Astrocyte of the cerebellum (primary cell): Measurements from ENCODE around the gene CCDC106.

Source experiments
- DNase-seq: peaks from one replicate; pipeline ENCODE4 v3.0.0-alpha.2; 2011; ENCODE audit warnings: low read depth
- H3K4me3 ChIP-seq: 2 replicates; pipeline ENCODE4 v1.5.1; 2011; ENCODE audit warnings: mild to moderate bottlenecking, low read depth, low read length, moderate library complexity
- CTCF ChIP-seq: IDR thresholded peaks from 2 replicates; pipeline ENCODE4 v1.5.1; 2012; ENCODE audit warnings: low read length, low read depth, moderate library complexity, mild to moderate bottlenecking; ENCODE audit errors: missing control alignments
- in situ Hi-C: cut with HindIII; loops from 2 replicates; pipeline ENCODE4 v1.10.0; 2017; ENCODE audit warnings: low sequenced_read_pairs

CCDC106 gene

GRCh38 chr19:55649268-55650125 lies 1.5 kb downstream of the CCDC106 start:
- H3K4me3 ChIP-seq = peak overlapping the region; percentile 76
- in situ Hi-C loops = no loop called here
- no peak for DNase-seq
- no peak for TF ChIP-seq CTCF

DNA sequence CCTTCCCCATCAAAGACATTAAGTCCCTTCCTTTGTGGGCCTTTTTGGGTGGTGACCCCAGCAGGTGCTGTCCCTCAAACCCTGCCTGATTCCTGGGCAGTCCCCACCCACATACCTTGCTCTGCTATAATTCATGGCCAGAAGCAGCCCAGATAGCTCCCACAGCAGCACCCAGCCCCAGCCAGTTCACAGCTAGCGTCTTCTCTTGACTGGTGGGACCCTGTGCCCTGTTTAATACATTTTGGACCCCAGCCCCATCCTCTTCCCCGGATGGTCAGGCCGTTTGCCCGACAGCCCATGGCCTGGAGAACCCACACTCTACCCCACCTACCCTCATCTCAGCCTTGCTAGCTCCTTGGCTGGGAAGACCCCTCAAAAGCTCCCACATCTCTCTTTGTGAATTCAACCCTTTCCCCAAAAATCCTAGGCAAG lies 2.1 kb downstream of the CCDC106 start:
- in situ Hi-C loops = no loop called here
- DNase-seq = no peak
- TF ChIP-seq CTCF = no peak
- no peak overlapping the region for H3K4me3 ChIP-seq

DNA sequence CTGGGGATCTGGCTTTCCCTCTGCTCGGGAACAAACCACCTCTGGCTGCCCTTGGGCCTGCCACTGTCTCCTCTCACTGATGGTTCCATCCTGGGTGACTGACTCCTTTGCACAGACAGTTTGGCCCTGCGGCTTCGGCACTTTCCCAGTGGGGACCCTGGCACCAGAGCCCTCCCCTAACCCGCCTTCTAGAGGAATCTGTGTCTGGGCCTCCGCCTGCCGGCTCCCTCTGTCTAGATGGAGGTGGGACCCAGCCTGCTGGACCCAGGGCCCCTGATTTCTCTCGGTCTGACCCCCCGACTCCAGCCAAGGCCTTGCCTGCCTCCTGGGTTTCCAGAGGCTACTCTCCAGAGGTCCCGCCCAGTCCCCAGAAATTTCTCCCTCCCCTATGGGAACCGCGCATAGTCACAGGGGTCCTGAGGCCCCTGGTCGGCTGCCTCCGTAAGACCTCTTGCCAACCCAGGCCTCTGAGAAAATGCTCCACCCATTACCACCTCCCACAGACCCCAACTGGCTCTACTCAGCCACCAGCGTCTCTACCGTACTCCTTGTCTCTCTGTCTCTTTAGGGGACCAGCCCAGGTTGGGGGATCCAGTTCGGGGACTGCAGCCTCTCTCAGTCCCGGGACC lies 2.7 kb downstream of the CCDC106 start:
- no peak for DNase-seq
- in situ Hi-C loops = no loop called here
- H3K4me3 ChIP-seq = no peak overlapping the region
- no peak for TF ChIP-seq CTCF

GRCh38 chr19:55651236-55651635 lies 3.2 kb downstream of the CCDC106 start:
- DNase-seq = no peak
- no peak for TF ChIP-seq CTCF
- H3K4me3 ChIP-seq = no peak overlapping the region
- in situ Hi-C loops = no loop called here

- in situ Hi-C loops = no loop called here
- DNase-seq = no peak
- no peak overlapping the region for H3K4me3 ChIP-seq
- TF ChIP-seq CTCF = no peak
Measured at GRCh38 chr19:55652311-55653128, 4.5 kb downstream of the CCDC106 start.

DNA sequence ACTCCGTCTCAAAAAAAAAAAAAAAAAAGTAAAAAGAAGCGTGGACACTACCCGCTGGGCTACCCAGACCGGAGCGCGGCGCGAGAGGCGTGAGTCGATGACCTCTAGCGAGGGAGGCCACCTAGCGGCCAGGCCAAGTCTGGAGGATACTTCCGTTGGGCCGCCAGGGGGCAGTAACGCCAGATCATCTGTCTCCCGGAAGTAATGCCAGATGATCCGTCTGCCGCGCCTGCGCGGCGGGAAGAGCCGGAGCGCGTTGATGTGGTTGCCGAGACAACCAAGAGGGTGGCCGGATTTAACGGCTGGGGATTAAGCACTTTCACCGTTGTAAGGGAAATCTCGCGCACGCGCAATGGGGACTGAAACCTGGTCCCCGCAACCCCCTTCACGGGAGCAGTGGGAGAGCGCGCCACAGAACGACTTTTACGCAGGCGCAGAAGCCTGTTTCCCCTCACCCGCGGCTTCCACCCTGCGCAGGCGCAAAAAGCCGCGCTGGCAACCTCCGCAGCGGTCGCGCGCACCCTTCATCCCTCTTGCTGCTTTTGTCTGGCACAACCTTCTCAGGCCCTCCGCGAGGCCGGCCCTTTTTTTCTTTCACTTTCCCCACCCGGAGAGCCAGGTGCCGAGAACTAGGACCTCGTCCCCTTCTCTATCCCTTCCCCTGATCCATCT lies 5.8 kb downstream of the CCDC106 start:
- peak; percentile 100 for TF ChIP-seq CTCF
- H3K4me3 ChIP-seq = peak overlapping the region; percentile 73
- in situ Hi-C loops = no loop called here
- peak; percentile 98 for DNase-seq
